ENCODE measurements around the gene PRRX2.

- TF ChIP-seq CTCF (IDR thresholded peaks at IDR 0.05) (no peak), POLR2A (IDR thresholded peaks at IDR 0.05) (no peak)
Measured at GRCh38 chr9:129714511-129715061, 49.1 kb downstream of the PRRX2 start.
